Mucosa of gallbladder (tissue), 1 donor: ENCODE results near the gene SIGLEC15. TPM values are rescaled to one million over a fixed set of nuclear protein-coding genes. Genes with fewer than 3 reads are reported as not detected.
"Not testable (repeated sequence)": the region's sequence is repeated elsewhere in the genome, so short reads cannot be mapped to it uniquely, and the experiment has no call there.

Experiments used
- DNase-seq: peaks from one replicate; pipeline ENCODE4 v3.0.0-alpha.2; 2020; ENCODE audit warnings: low spot score
- total RNA-seq: library from RNA; stranded (reverse); gene quantifications from one replicate; pipeline ENCODE4 v1.2.1, GENCODE V29; 2021
- donor health status: DM: no; HTN: no; CAD: no.

Gene SIGLEC15
- total RNA-seq, 1 donor from 2014 or later, result 4.7 TPM

GRCh38 chr18:45820106-45820745 is 5.2 kb upstream of the SIGLEC15 start:
- no peak for DNase-seq

DNA sequence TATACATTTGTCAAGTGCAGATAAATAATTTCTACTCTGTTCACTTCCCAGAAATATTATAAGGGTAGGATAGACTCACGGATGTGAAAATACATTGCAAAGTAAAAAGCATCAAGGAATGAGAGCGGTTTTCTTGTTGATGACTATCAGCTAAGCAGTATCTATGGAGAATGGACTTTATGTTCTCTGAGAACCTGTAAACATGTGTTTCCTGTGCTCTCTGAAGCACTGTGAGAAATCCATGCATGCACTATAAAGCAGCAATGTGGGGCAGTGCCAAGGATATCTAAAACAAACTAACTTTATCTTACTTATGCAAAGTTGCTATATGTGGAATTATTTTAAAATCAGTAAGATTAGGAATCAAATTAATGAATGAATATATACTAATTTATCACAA is 4.4 kb upstream of the SIGLEC15 start:
- DNase-seq, result no peak

- no peak for DNase-seq
These were observed 3.8 kb upstream of the SIGLEC15 start for GRCh38 chr18:45821711-45822110.

DNA sequence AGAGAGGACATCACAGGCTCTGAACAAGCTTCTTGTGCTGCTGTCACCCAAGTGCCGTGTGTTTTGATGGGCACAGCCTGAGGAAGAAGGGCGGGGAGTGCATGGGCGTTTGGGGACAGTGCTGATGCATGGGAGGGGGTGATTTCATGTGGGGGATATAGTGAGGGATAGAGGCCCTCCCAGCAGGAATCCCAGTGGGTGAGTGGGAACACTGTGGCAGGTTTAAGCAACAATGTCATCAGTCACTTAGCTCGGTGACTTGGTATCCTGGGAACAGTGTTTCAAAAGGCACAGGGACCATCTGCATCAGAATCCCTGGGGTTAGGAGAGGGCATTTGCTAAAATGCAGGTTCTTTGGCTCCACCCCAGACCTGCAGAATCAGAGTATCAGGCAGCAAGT is 609 bp downstream of the SIGLEC15 start:
- no peak for DNase-seq

DNA sequence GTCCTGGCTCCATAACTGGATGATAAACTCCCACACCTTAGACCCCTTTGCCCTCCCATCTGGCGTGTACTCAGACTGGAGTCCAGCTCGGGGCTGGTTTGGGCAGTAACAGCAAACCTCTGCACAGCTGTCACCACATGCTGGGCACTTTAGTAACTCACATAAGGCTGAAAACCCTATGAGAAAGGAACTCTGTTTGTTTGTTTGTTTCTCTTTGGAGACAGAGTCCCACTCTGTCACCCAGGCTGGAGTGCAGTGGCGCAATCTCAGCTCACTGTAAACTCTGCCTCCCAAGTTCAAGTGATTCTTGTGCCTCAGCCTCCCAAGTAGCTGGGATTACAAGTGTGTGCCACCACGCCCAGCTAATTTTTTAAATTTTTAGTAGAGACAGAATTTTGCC is 1.2 kb downstream of the SIGLEC15 start:
- not testable (repeated sequence) for DNase-seq

- peak; percentile 73 for DNase-seq
These were observed 3.7 kb downstream of the SIGLEC15 start for GRCh38 chr18:45828917-45829811.

GRCh38 chr18:45829855-45830254 is 4.4 kb downstream of the SIGLEC15 start:
- DNase-seq, result no peak

DNA sequence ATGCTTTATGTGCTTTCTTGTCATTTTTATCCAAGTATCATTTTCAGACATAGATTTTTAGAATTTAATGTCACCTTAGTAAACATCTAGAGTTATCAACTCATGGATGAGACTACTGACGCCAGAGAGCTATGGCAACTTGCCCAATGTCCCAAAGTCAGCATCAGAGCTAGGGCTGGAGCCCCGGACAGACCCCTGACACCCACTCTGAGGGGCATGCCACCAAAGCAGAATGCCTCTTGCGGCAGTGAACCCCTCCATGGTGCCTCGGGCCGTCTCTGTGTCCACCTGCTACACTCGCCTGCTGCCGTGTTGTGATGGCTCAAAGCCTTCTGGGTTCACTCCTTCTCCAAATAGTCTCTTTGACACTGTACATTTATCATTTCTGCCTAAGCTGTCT is 5.4 kb downstream of the SIGLEC15 start:
- DNase-seq, result no peak

DNA sequence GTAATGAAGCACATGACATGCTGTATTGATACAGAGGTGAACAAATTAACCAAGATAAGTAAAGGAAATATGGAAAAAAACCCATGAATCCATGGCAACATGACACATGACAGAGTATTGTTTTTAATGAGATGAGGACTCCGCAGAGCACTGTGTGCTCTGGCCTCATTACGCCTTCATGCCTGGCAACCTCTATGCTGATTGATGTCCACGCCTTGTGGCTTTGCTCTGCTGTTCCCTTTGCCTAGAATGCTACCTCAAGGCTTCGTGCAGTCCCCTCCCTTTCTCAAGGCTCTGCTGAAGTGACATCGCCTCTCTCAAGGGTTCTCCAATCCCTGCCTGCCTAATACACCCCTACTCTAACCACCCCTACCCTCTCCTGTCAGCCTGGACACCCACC is 8.4 kb downstream of the SIGLEC15 start:
- no peak for DNase-seq

GRCh38 chr18:45834306-45834705 is 8.8 kb downstream of the SIGLEC15 start:
- DNase-seq, result no peak

GRCh38 chr18:45835057-45835636 is 9.7 kb downstream of the SIGLEC15 start:
- DNase-seq, result no peak

- peak; percentile 49 for DNase-seq
These were observed 11.0 kb downstream of the SIGLEC15 start for GRCh38 chr18:45836242-45837205.

DNA sequence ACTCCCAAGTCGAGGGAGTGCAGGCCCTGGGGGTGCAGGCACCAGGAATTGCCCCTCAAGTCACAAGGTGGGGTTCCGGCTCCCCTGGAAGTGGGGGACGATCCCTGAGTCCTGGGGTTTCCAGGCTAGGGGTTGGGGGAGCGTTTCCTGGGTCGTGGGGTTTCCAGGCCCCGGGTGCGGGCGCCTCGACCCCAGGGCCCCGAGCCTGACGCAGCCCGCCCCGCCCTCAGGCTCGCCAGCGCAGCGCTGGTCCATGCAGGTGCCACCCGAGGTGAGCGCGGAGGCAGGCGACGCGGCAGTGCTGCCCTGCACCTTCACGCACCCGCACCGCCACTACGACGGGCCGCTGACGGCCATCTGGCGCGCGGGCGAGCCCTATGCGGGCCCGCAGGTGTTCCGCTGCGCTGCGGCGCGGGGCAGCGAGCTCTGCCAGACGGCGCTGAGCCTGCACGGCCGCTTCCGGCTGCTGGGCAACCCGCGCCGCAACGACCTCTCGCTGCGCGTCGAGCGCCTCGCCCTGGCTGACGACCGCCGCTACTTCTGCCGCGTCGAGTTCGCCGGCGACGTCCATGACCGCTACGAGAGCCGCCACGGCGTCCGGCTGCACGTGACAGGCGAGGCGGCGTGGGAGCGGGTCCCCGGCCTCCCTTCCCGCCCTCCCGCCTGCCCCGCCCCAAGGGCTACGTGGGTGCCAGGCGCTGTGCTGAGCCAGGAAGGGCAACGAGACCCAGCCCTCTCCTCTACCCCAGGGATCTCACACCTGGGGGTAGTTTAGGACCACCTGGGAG is 12.0 kb downstream of the SIGLEC15 start:
- peak; percentile 68 for DNase-seq

GRCh38 chr18:45838302-45839070 is 13.0 kb downstream of the SIGLEC15 start:
- peak; percentile 45 for DNase-seq

GRCh38 chr18:45839414-45840395 is 14.2 kb downstream of the SIGLEC15 start:
- DNase-seq, result peak; percentile 65

- no peak for DNase-seq
These were observed 15.7 kb downstream of the SIGLEC15 start for GRCh38 chr18:45841060-45841764.

DNA sequence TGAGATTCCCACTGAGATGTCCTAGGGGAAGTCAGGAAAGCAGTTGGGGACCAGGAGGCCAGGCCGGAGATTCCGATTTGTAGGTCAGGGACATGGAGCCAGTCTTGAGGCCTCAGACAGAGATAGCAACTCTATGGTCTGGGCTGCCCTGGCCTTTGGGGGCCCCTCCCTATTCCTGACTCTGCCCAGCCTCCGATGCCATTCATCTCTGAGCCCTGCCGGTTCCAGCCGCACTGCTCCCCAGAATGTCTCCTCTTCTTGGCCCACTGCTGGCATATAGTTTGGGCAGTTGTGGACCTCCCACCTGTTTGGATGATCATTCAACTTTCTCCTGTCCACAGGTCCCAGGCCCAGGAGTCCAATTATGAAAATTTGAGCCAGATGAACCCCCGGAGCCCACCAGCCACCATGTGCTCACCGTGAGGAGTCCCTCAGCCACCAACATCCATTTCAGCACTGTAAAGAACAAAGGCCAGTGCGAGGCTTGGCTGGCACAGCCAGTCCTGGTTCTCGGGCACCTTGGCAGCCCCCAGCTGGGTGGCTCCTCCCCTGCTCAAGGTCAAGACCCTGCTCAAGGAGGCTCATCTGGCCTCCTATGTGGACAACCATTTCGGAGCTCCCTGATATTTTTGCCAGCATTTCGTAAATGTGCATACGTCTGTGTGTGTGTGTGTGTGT is 16.4 kb downstream of the SIGLEC15 start:
- DNase-seq, result no peak

DNA sequence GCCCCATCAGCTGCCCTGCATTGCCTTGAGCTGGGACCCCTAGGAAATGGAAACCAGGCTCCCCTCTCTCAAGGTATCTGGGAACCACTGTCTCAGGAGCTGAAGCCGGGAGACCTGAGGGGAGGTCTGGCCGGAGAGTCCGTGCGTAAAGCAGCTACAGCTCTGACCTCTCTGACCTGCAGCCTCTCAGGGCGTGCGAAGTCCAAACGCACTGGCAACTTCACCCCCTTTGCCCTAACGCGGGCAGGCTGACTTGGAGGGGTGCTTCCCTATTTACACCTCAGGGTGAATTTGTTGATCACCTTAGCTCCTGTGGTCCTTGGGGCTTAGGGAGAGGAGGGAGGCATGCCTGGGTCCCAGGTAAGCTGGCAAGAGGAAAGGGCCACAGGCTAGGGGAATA is 17.5 kb downstream of the SIGLEC15 start:
- no peak for DNase-seq
